Measurements from ENCODE around the gene FLVCR2.

The FLVCR2 gene

GRCh38 chr14:75559045-75559444, 19.4 kb upstream of the FLVCR2 start:
- DNase-seq = no peak

- DNase-seq = peak; percentile 5
Measured at GRCh38 chr14:75559451-75560222, 18.8 kb upstream of the FLVCR2 start.

- DNase-seq = peak; percentile 62
Measured at GRCh38 chr14:75561013-75561432, 17.4 kb upstream of the FLVCR2 start.

GRCh38 chr14:75562089-75562488, 16.3 kb upstream of the FLVCR2 start:
- no peak for DNase-seq

- DNase-seq = no peak
Measured at GRCh38 chr14:75562489-75562888, 15.9 kb upstream of the FLVCR2 start.

GRCh38 chr14:75563931-75564330, 14.5 kb upstream of the FLVCR2 start:
- no peak for DNase-seq

- no peak for DNase-seq
Measured at GRCh38 chr14:75565056-75565455, 13.4 kb upstream of the FLVCR2 start.

GRCh38 chr14:75566321-75566720, 12.1 kb upstream of the FLVCR2 start:
- no peak for DNase-seq

GRCh38 chr14:75566752-75567151, 11.7 kb upstream of the FLVCR2 start:
- no peak for DNase-seq

GRCh38 chr14:75568140-75568539, 10.3 kb upstream of the FLVCR2 start:
- DNase-seq = no peak

GRCh38 chr14:75568791-75569190, 9.6 kb upstream of the FLVCR2 start:
- no peak for DNase-seq

- no peak for DNase-seq
Measured at GRCh38 chr14:75570797-75571196, 7.6 kb upstream of the FLVCR2 start.

- DNase-seq = no peak
Measured at GRCh38 chr14:75572104-75572503, 6.3 kb upstream of the FLVCR2 start.

- DNase-seq = no peak
Measured at GRCh38 chr14:75577090-75577489, 1.3 kb upstream of the FLVCR2 start.

- DNase-seq = peak; percentile 54
Measured at GRCh38 chr14:75577729-75578101, 705 bp upstream of the FLVCR2 start.

- DNase-seq = no peak
Measured at GRCh38 chr14:75578786-75579337, 442 bp downstream of the FLVCR2 start.

GRCh38 chr14:75579338-75579864, 981 bp downstream of the FLVCR2 start:
- no peak for DNase-seq

GRCh38 chr14:75579882-75580281, 1.5 kb downstream of the FLVCR2 start:
- no peak for DNase-seq

- DNase-seq = no peak
Measured at GRCh38 chr14:75587388-75587787, 9.0 kb downstream of the FLVCR2 start.

- no peak for DNase-seq
Measured at GRCh38 chr14:75589931-75590330, 11.5 kb downstream of the FLVCR2 start.

- DNase-seq = no peak
Measured at GRCh38 chr14:75591331-75591946, 13.0 kb downstream of the FLVCR2 start.

- no peak for DNase-seq
Measured at GRCh38 chr14:75591987-75592575, 13.7 kb downstream of the FLVCR2 start.

- no peak for DNase-seq
Measured at GRCh38 chr14:75595226-75595625, 16.8 kb downstream of the FLVCR2 start.

- no peak for DNase-seq
Measured at GRCh38 chr14:75597149-75597548, 18.7 kb downstream of the FLVCR2 start.
